GM12878 (cell line): ENCODE data around the gene PPA1.

ENCODE experiments used
- CTCF ChIP-seq, 3 experiments: IDR thresholded peaks in 2 of 3; conservative IDR thresholded peaks in 1 of 3; 2 replicates each; pipeline ENCODE4 v1.5.1; 2011; ENCODE audit warnings: low read depth in 3 of 3, low read length in 3 of 3, mild to moderate bottlenecking in 3 of 3, control low read depth in 2 of 3, moderate library complexity in 2 of 3, inconsistent platforms in 1 of 3, mixed read lengths in 1 of 3; ENCODE audit not compliant: control insufficient read depth in 2 of 3, insufficient read depth in 1 of 3; ENCODE audit errors: extremely low read depth in 1 of 3
- PAX5 ChIP-seq: IDR thresholded peaks from 2 replicates; pipeline ENCODE4 v1.6.1; 2011; ENCODE audit warnings: low read depth, low read length, borderline replicate concordance
- RFX5 ChIP-seq: IDR thresholded peaks from 2 replicates; pipeline ENCODE4 v1.6.1; 2011; ENCODE audit warnings: low read depth, low read length, improper control_type of control experiment

DNA sequence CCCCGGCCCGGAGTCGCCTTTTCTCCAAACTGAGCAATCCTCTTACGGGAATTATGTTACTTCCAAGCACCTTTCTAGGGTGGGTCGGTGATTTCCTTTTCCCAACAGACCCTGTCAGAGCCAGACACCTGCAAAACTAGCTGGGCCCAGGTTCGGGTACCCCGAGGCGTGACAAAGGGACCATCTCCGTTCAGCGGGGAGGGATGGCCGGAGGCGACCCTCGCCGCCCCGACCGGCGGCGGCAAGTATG is 445 bp downstream of the PPA1 start:
- TF ChIP-seq PAX5 (no peak), RFX5 (no peak), CTCF (IDR thresholded peaks at IDR 0.05 in 2 of 3, conservative IDR thresholded peaks at IDR 0.05 in 1 of 3; ENCODE audit: control insufficient read depth in 2 of 3, extremely low read depth in 1 of 3, insufficient read depth in 1 of 3, low read depth in 3 of 3, low read length in 3 of 3) (no peak)
